VCaP (cell line): Measurements from ENCODE around the gene KCNIP4.

Experiments used
- H3K27ac ChIP-seq: fragments of 450-650 bp; 2 replicates; pipeline ENCODE4 v1.5.1; 2017
- CTCF ChIP-seq: fragments of 450-650 bp; conservative IDR thresholded peaks from 2 replicates; pipeline ENCODE4 v1.5.1; 2017; ENCODE audit warnings: mild to moderate bottlenecking, moderate library complexity

Gene KCNIP4

GRCh38 chr4:21009956-21010355, 938.6 kb downstream of the KCNIP4 start:
- no peak overlapping the region for H3K27ac ChIP-seq
- no peak for TF ChIP-seq CTCF

- no peak for TF ChIP-seq CTCF
- no peak overlapping the region for H3K27ac ChIP-seq
Observed at GRCh38 chr4:21005647-21006046, 942.9 kb downstream of the KCNIP4 start.

- no peak for TF ChIP-seq CTCF
- no peak overlapping the region for H3K27ac ChIP-seq
Observed at GRCh38 chr4:21002976-21003375, 945.6 kb downstream of the KCNIP4 start.

- H3K27ac ChIP-seq = no peak overlapping the region
- TF ChIP-seq CTCF = no peak
Observed at GRCh38 chr4:21002286-21002685, 946.3 kb downstream of the KCNIP4 start.

- TF ChIP-seq CTCF = no peak
- no peak overlapping the region for H3K27ac ChIP-seq
Observed at GRCh38 chr4:21001490-21001889, 947.1 kb downstream of the KCNIP4 start.

GRCh38 chr4:20997886-20998285, 950.7 kb downstream of the KCNIP4 start:
- H3K27ac ChIP-seq = no peak overlapping the region
- TF ChIP-seq CTCF = no peak

GRCh38 chr4:20995610-20996009, 953.0 kb downstream of the KCNIP4 start:
- no peak for TF ChIP-seq CTCF
- no peak overlapping the region for H3K27ac ChIP-seq

GRCh38 chr4:20995015-20995414, 953.6 kb downstream of the KCNIP4 start:
- TF ChIP-seq CTCF = no peak
- no peak overlapping the region for H3K27ac ChIP-seq
